ENCODE results near the gene KLKB1. TPM values are rescaled to one million over a fixed set of nuclear protein-coding genes. Genes with fewer than 3 reads are reported as not detected.

KLKB1 gene
- total RNA-seq, 1 experiment from 2014 or later, result not detected

- ChIA-PET CTCF (no interaction called here), POLR2A (no interaction called here)
- Histone ChIP-seq H3K36me3 (ENCODE audit: control insufficient read depth, insufficient read depth, low read length) (no peaks in the 10 kb centered on the region), H3K27me3 (ENCODE audit: control insufficient read depth, insufficient read depth, low read length) (no peaks in the 10 kb centered on the region), H3K27ac (ENCODE audit: low read length) (no peak overlapping the region), H3K9me3 (ENCODE audit: control insufficient read depth, insufficient read depth, low read depth, low read length) (no peaks in the 10 kb centered on the region), H3K4me1 (ENCODE audit: control insufficient read depth, insufficient read depth, low read length) (no peaks in the 10 kb centered on the region), H3K4me3 (ENCODE audit: low read depth in 2 of 2, low read length in 2 of 2) (no peak overlapping the region)
- no peak for DNase-seq (ENCODE audit: low read depth, low spot score)
- ATAC-seq, result no peak
- intact Hi-C loops (cut with micrococcal nuclease; ENCODE audit: unreplicated experiment) (no loop called here), in situ Hi-C loops (cut with HindIII; ENCODE audit: low pct_unique_long_range_greater_than_20kb, low sequenced_read_pairs) (no loop called here)
- BruUV-seq (replicated peaks), result no TSS peak
- TF ChIP-seq SIN3A (IDR thresholded peaks at IDR 0.05; ENCODE audit: borderline replicate concordance, insufficient read depth, low read depth, low read length), result no peak
- TF ChIP-seq REST (IDR thresholded peaks at IDR 0.05; ENCODE audit: insufficient read depth in 1 of 2, low read depth in 2 of 2, low read length in 1 of 2), result no peak
- no peak for TF ChIP-seq CTCF (IDR thresholded peaks at IDR 0.05)
- TF ChIP-seq TCF7L2 (IDR thresholded peaks at IDR 0.05; ENCODE audit: low read depth, low read length), result no peak
- TF ChIP-seq POLR2AphosphoS5 (IDR thresholded peaks at IDR 0.05; ENCODE audit: low read depth, low read length), result no peak
Measured at GRCh38 chr4:186248643-186249042, 21.3 kb downstream of the KLKB1 start.

- in situ Hi-C loops (cut with HindIII; ENCODE audit: low pct_unique_long_range_greater_than_20kb, low sequenced_read_pairs) (no loop called here), intact Hi-C loops (cut with micrococcal nuclease; ENCODE audit: unreplicated experiment) (no loop called here)
- ATAC-seq (no peak), DNase-seq (ENCODE audit: low read depth, low spot score) (no peak)
- POLR2A ChIA-PET, result no interaction called here
- no peaks in the 10 kb centered on the region for H3K4me1 ChIP-seq (ENCODE audit: control insufficient read depth, insufficient read depth, low read length)
- no peak overlapping the region for H3K4me3 ChIP-seq (ENCODE audit: low read depth in 2 of 2, low read length in 2 of 2)
- no peaks in the 10 kb centered on the region for H3K36me3 ChIP-seq (ENCODE audit: control insufficient read depth, insufficient read depth, low read length)
- no TSS peak for BruUV-seq (replicated peaks)
- CTCF ChIA-PET, result no interaction called here
- no peak overlapping the region for H3K27ac ChIP-seq (ENCODE audit: low read length)
- H3K9me3 ChIP-seq (ENCODE audit: control insufficient read depth, insufficient read depth, low read depth, low read length), result no peaks in the 10 kb centered on the region
- no peaks in the 10 kb centered on the region for H3K27me3 ChIP-seq (ENCODE audit: control insufficient read depth, insufficient read depth, low read length)
- TF ChIP-seq REST (IDR thresholded peaks at IDR 0.05; ENCODE audit: insufficient read depth in 1 of 2, low read depth in 2 of 2, low read length in 1 of 2), result no peak
Measured at GRCh38 chr4:186249785-186250754, 22.8 kb downstream of the KLKB1 start.

Measured in Panc1 (cell line).